T-helper 2 cell treated with Interferon-gamma antibody and Interleukin-4, amounts not matched to agents 100 ng/mL and 5 ng/mL, for 36 hours (primary cell): ENCODE measurements around the gene LDLRAD3. TPM values are rescaled to one million over a fixed set of nuclear protein-coding genes. Genes with fewer than 3 reads are reported as not detected.

Experiments used
- intact Hi-C: fragments of 100-400 bp; cut with micrococcal nuclease; formaldehyde crosslinking; loops from one replicate; pipeline ENCODE4 v1.15.1; 2023
- total RNA-seq: library from RNA; stranded (reverse); gene quantifications from 2 replicates; pipeline ENCODE4 v1.2.3, GENCODE V29; 2022

The LDLRAD3 gene
- total RNA-seq, 1 donor from 2014 or later: 1.0 TPM

DNA sequence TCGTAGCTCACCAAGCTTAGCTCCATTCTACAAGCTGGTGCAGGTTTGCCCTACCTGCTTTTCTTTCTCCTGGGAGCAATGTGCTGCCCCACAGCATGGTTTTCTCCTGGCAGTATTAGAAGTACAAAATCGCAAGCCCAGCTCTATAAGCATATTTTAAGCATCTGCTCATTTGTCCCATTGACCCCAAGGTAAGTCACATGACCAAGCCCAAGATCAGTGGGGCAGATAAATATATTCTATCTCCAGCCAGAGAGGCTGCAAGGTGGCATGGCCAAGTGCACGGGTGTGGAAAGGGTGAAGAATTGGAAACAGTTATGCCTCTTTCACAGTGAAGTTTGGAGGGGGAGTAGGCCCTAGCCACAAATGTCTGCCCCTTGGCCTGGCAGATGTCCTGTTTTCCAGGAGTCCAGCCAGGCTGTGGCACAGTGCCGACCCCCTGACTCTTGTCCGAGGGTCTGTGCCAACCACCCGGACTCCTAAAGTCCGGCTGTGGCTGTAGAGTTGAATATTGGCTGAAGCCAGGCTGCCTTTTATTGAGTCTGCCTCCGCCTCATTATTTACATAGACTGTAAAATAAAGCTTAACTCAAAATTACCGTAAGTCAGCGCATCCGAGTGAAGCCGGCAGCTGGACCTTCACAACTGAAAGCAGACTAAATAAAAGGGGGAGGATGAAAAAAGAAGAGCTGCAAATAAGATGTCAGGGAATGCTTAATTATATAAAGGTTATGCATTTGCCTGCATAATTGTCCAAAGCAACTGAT lies 179.7 kb downstream of the LDLRAD3 start:
- intact Hi-C loops: no loop called here

- intact Hi-C loops: no loop called here
Observed at GRCh38 chr11:36126678-36127077, 182.8 kb downstream of the LDLRAD3 start.

DNA sequence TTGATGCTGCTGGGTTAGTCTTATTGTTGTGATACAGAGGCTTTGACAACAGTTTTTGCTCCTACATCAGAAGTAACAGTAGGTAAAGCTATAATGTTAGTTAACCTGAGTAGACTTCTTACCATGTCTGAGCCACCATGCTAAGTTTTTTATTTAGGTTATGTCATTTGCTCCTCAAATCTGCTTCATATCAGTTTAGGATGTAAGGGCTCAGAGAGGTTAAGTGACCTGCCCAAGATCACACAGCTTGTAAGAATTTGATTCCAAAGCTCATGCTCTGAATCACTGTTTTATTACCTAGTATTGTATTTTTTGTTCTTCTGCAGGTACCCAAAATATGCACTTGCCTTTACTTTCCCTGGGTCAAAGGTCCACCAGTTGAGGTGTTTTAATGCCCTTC lies 183.7 kb downstream of the LDLRAD3 start:
- intact Hi-C loops: no loop called here

DNA sequence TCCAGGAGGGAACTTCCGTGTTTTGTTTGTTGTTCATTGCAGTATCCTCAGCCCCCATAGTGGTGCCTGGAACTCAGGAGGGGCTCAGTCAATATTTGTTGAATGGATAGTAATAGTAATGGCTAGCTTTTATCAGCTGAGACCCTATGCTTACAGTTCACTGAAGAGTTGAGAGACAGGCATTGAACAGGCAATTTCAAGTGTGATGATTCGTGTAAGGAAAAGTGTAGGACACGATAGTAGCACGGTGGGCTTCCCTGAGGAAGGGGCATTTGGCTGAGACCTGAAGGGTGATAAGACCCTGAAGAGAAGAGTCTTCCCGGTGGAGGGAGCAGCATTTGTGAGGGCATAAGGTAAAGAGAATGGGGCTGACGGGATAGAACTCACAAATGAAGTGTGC lies 186.1 kb downstream of the LDLRAD3 start:
- intact Hi-C loops: loop anchor here (5.0 kb wide), 2 partner anchors 88 to 513 kb away; partner anchors contain the start of gene FJX1

GRCh38 chr11:36130401-36130800 lies 186.5 kb downstream of the LDLRAD3 start:
- intact Hi-C loops: loop anchor here (5.0 kb wide), 2 partner anchors 88 to 513 kb away; partner anchors contain the start of gene FJX1

DNA sequence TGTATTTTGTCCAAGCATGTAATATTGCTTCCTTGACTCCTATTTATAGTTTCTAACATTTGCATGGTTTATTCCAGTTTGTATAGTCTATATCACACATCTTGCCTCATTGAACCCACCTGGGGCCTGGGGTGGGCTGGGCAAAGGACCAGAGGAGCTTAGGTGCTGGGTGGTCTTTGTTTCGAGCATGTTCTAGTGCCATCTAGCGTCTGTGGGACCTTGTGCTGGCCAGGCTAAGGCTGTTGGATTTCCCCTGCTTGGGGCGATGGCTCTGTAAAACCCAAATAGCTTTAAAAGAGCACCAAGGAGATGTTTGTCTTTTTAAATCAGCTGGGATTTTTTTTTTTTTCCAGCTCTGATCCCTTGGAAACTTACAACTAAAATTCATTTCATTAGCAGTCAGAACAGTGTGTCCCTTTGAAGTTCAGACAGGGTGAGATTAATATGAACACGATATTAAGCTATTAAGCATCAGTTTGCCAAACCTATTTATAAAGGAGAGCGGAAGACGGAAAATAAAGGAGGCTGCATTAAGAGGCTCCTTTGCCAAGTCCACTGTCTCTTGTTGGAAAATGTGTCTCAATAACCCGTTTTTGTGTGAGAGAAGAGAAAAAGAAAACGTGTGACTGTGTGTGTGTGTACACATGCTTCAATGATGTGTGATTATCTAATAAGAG lies 188.0 kb downstream of the LDLRAD3 start:
- intact Hi-C loops: loop anchor here (5.0 kb wide), 2 partner anchors 90 to 515 kb away; partner anchors contain the start of gene FJX1

- intact Hi-C loops: loop anchor here (5.0 kb wide), 2 partner anchors 91 to 516 kb away; partner anchors contain the start of gene FJX1
Observed at GRCh38 chr11:36132940-36133339, 189.1 kb downstream of the LDLRAD3 start.

DNA sequence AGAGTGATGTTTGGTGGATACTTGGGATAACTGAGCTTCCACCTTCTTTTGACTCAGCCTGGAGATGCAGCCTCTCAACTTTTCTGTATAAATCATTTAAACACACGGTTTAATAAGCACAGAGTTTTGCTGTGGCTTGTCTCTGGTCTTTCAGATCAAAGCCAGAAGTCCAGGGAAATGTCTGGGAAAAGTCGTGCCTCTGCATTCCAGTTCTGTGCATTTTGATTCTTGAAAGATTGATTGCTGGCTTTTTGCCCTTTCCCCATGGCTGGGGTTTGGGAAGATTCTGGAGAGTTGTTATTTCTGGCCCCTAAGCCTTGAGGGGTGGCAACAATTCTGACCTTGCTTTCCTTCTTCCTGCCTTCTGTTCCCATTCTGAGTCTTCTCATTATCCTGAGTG lies 191.2 kb downstream of the LDLRAD3 start:
- intact Hi-C loops: no loop called here

DNA sequence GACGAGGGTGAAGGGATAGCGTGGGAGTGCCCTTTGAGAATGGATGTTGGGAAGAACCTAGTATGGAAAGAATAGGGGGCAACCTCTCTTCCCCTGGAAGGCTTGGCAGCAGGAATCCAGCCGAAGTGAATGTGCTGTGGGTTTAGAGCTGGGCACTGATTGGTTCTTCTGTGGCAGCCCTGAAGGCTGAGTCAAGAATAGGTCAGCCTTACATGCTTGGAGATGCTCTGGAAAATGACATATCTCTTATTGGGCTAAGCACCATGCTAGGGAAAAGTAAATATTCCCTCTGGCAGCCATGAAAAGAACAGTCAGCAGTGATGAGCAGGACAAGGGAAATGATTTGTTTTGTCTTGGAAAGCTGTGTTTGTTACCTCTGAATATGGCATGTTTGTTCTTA lies 195.9 kb downstream of the LDLRAD3 start:
- intact Hi-C loops: no loop called here

- intact Hi-C loops: no loop called here
Observed at GRCh38 chr11:36141196-36141953, 197.5 kb downstream of the LDLRAD3 start.

DNA sequence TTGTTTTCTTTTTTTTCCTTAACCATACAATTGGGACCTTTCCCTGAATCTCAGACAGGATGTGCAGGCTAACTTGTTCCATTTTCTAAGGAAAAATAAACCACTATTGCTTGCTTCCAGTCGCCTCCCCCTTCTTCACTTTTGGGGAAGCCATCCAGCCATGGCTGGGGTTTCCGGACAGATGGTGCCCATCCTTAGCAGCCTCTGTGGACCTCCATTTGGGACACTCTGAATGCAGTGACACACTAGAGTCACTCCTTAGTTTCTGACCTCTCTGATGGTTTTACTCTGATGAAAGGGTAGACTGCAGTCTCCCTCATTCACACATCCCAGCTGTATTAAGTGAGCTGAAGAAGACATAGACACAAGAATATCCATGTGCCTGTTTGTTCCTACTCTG lies 198.1 kb downstream of the LDLRAD3 start:
- intact Hi-C loops: no loop called here

GRCh38 chr11:36142439-36142838 lies 198.6 kb downstream of the LDLRAD3 start:
- intact Hi-C loops: no loop called here

DNA sequence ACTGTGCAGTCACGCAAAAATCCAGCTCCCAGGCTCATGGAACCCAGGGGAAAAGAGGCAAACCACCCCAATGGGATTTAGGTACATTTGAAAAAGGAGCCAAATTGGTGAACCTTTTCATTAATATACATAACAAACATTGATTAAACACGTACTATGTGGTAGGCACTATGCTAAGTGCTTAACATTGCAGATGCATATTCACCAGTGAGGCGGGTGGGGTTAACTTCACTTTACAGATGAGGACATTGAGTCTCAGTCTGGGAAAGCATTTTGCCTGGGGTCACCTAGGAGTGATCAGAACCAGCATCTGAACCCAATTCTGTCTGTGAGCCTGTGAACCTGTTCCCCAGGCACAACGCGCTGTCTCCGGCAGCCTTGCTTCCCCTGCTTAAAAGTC lies 199.0 kb downstream of the LDLRAD3 start:
- intact Hi-C loops: no loop called here

DNA sequence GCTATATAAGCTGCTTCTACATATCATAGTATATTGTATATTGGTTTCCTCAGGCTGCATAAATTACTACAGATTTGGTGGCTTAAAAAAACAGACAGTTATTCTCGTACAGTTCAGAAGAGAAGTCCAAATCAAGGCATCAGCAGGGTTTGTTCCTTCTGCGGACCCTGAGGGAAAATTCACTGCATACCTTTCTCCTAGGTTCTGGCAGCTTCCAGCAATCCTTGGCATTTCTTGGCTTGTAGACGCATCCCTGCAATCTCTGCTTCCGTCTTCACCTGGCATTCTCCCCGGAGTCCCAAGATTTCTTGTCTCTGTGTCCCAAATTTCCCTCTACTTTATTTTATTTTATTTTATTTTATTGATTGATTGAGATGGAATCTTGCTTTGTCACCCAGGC lies 202.6 kb downstream of the LDLRAD3 start:
- intact Hi-C loops: no loop called here

- intact Hi-C loops: no loop called here
Observed at GRCh38 chr11:36147491-36147890, 203.6 kb downstream of the LDLRAD3 start.

- intact Hi-C loops: no loop called here
Observed at GRCh38 chr11:36148701-36149100, 204.8 kb downstream of the LDLRAD3 start.

GRCh38 chr11:36149538-36150242 lies 205.8 kb downstream of the LDLRAD3 start:
- intact Hi-C loops: loop anchor here (1.0 to 5.0 kb wide), 2 partner anchors 107 to 532 kb away; partner anchors contain the start of gene FJX1

- intact Hi-C loops: loop anchor here (1.0 to 5.0 kb wide), 2 partner anchors 109 to 534 kb away; partner anchors contain the start of gene FJX1
Observed at GRCh38 chr11:36150986-36151385, 207.1 kb downstream of the LDLRAD3 start.

- intact Hi-C loops: loop anchor here (5.0 kb wide), 1 partner anchor 535 kb away; the partner anchor contains the start of gene FJX1
Observed at GRCh38 chr11:36151933-36152580, 208.2 kb downstream of the LDLRAD3 start.

DNA sequence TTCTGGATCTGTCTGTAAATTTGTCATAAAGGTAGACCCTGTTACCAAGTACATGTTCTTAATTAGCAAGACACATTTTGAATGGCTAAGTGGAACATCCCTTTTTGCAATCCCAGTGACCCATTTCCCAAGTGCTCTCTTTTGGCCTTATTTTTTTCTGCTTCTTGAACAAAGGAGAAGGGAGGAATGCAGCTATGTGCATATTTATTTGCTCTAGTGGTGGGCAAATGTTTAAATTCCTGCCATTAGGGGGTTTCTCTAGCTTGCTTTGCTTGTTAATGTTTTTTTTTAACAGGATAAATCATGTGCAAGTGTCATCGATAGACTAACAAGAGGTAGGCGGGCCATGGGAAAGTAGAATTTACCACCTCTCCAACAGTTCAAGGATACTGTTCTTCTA lies 209.7 kb downstream of the LDLRAD3 start:
- intact Hi-C loops: loop anchor here (5.0 kb wide), 1 partner anchor 536 kb away; the partner anchor contains the start of gene FJX1
